H54 (cell line): Measurements from ENCODE around the gene LCN10.
A peak's percentile ranks its signal among the peaks of the same experiment; 100 is the strongest.

Experiments
- DNase-seq: peaks from one replicate; pipeline ENCODE4 v3.0.0; 2011; ENCODE audit warnings: low spot score, mixed read lengths; ENCODE audit not compliant: insufficient read length
- FAIRE-seq: peaks from 3 replicates; lab custom pipeline; 2011; peaks lifted over from hg19 to GRCh38; lab: Jason Lieb, UNC
- POLR2A ChIP-seq: IDR thresholded peaks from 2 replicates; pipeline ENCODE4 v1.6.1; 2011; ENCODE audit warnings: low read depth, mild to moderate bottlenecking, low read length

LCN10 gene

DNA sequence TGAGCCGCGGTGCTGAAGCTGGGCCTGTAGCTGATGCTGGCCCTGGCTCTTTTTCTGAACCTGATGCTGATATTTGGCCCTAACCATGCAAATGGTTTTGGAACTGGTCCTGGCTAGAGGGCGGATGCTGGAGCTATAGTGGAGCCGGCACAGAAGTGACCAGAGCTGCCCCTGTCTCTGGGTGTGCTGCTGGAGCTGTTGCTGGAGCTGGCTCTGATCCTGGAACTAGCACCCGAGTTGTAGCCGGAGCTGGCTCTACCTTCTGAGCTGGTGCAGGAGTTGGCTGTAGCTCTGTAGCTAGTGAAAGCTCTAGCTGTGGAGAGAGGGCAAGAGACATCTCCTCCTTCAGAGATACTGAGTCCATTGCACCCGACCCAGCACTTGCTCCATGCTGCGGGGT is 12.8 kb downstream of the LCN10 start:
- FAIRE-seq, result no peak
- DNase-seq, result no peak
- TF ChIP-seq POLR2A, result no peak

DNA sequence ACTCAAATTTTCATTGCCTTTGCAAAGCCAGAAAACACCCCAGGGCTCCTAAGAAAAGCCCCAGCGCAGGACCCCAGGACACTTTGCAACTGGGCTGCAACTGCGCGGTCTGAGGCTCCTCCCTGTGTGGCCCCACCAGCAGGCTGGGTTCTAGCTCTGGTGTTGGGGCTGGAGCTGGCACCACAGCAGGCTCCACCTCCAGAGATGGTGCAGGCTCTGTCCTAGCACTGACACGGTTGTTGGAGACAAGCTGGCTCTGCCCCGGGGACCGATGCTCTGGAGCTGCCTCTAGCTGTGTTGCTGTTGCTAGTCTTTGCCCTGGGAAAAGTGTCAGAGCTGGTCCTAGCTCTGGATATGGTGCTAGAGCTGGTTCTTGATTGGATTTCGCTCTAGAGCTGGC is 13.6 kb downstream of the LCN10 start:
- no peak for FAIRE-seq
- no peak for DNase-seq
- TF ChIP-seq POLR2A, result no peak

DNA sequence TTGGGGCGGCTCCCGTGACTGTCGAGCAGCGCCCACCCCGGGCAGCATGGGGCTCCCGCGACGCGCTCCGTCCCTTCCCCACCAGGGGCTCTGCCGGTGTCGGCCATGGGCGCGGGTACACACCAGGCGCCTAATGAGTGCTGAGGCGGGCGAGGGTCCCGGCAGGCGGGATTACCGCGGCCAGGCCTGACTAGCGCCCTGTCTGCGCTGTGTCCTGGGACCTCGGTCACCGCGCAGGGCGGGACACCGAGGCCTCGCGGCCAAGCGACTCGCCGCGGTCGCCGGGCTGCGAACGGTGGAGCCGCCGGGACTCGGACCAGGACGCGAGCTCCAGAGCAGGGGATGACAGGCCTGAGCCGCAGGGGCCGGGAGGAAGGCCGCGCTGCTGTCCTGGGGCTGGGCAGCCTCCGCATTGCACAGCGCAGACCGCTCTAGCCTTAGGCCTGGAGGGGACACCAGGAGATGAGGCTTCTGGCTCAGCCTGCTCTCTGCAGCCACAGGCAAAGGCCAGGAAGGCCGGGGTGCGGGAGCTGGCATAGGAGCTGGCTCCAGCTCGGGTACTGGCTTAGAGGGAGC is 14.1 kb downstream of the LCN10 start:
- DNase-seq (no peak), FAIRE-seq (no peak)
- no peak for TF ChIP-seq POLR2A

DNA sequence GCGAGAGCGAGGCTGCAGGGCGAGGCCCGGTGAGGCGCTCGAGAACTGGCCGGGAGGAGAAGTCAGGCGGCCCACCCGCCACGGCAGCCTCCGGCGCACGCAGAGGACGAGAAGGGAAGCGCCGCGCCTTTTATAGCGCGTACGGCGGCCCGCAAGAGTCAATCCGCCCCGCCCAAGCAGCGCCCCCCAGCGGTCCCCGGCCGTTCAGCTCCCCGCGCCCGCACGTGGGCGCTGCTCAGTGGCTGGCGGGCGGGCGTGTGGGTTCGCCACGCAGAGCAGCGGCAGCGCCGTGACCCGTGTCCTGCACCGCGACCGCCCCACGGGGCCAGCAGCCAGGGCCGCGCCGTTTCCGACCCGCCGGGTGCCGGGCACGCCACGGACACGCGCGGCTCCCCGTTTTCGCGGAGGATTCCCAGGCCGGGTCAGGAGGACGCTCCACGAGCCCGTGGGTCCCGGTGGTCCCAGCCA is 14.6 kb downstream of the LCN10 start:
- FAIRE-seq (no peak), DNase-seq (peak; percentile 99)
- TF ChIP-seq POLR2A, result peak; percentile 100

GRCh38 chr9:136726631-136727191 is 16.0 kb downstream of the LCN10 start:
- no peak for TF ChIP-seq POLR2A
- DNase-seq (no peak), FAIRE-seq (no peak)

DNA sequence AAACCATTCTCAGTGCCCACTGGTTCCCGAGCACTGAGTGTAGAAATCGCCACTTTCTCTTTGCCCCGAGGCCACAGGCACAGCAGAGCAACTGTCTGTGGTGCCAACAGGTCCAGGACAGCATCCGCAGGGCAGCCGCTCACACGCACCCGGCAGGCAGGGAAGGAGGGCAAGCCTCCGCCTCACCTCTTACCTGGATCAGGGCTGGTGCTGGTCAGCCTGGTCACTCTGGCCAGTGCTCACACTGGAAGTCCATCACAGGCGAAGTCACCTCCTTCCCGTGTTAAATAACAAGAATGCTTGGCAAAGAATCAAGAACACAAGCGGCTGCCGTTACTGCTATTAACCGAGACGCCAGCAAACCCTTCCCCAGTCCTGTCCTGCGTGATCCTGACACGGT is 16.6 kb downstream of the LCN10 start:
- no peak for TF ChIP-seq POLR2A
- FAIRE-seq (no peak), DNase-seq (no peak)

DNA sequence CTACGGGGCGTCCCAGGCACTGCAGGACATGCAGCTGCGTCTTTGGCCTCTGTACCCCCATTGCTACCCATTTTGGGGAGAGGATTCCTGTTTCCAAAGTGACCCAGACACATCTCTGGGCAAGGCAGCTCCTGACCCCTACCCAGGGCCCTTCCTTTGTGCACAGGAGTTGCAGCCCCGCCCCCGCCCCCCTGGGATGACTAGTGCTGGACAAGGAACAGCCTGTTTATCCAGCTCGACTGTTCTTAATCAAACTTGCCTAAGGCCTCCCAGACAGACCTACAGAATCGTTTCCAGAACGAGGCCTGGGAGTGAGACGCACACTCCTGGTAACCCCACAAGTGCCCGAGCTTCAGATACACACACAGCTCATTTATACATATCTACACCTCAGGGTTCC is 17.1 kb downstream of the LCN10 start:
- DNase-seq (no peak), FAIRE-seq (no peak)
- TF ChIP-seq POLR2A, result no peak

DNA sequence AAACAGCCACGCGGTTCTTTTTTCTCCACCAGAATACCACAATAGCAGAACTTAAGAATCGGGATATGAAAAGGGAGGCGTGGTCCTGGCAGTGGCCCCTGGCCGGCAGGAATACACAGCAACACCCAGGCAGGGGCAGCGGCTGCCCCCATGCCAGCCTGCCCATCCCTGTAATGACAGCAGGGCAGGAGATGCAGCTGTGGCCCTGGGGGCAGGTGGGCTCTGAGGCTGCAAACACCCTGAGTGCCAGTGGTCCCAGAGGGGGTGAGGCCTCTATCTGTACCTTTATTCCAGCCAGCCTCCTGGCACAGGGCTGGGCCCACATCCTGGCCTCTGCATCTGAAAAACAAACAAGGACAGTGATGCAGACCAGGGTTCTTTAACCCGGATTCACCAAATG is 18.0 kb downstream of the LCN10 start:
- FAIRE-seq (no peak), DNase-seq (no peak)
- TF ChIP-seq POLR2A, result no peak

DNA sequence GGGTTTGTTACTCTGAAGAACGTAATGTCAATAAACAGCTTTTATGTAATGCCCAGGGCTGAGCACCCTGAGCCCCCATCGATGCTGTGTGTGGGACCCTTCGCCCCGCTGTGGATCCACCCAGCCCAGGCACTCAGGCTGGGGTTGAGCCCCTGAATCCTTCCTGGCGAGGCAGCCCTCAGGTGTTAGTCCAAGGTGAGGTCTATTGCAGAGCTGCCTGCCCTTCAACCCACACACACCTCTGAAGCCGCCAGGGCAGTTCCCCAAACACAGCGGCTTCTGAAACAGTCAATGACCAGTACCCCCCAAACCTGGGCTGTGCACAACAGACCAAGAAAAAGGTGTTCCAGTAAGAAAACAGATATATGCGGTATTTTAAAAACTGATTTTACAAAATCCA is 18.8 kb downstream of the LCN10 start:
- FAIRE-seq, result no peak
- no peak for TF ChIP-seq POLR2A
- DNase-seq, result no peak

GRCh38 chr9:136723362-136723976 is 19.3 kb downstream of the LCN10 start:
- no peak for FAIRE-seq
- TF ChIP-seq POLR2A, result no peak
- no peak for DNase-seq

GRCh38 chr9:136722969-136723356 is 19.8 kb downstream of the LCN10 start:
- FAIRE-seq (no peak), DNase-seq (no peak)
- 0 out of 2 replicates have a peak, but pooled peaks have one; percentile 3 for TF ChIP-seq POLR2A

GRCh38 chr9:136722093-136722968 is 20.4 kb downstream of the LCN10 start:
- peak; percentile 34; the same call in 1 of the 2 replicates for TF ChIP-seq POLR2A
- DNase-seq, result no peak
- no peak for FAIRE-seq

GRCh38 chr9:136721339-136722092 is 21.2 kb downstream of the LCN10 start:
- FAIRE-seq (no peak), DNase-seq (peak; percentile 94)
- TF ChIP-seq POLR2A, result no peak

DNA sequence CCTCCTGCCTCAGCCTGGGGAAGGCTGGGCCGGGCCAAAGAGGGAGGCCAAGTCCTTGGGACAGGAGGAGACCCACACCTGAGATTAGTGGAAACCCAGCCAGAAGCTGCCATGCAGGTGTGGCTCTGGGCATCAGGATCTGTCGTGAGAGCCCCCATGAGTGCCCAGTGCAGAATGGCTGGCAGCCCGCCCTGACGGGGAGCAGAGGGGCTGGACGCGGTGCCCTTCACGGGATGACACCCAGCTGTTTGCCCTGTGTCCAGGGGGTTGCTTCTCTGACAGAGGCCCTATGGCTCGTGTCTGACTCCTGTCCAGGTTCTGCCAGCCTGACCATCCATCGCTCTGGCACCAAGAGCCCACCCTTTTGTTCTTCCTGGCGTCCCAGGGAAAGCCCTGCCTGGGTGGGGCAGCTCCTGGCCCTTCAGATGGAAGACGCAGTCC is 21.8 kb downstream of the LCN10 start:
- DNase-seq (no peak), FAIRE-seq (no peak)
- no peak for TF ChIP-seq POLR2A
